K562 (cell line): ENCODE data around the gene LYPD4. TPM values are rescaled to one million over a fixed set of nuclear protein-coding genes. Genes with fewer than 3 reads are reported as not detected.

Experiments used
- ATAC-seq: fragments of 200-7000 bp; cut with Tn5 transposase; 3 replicates; pipeline ENCODE4 v1.9.1; 2020; ENCODE audit warnings: moderate library complexity
- BruUV-seq: library from RNA; stranded (reverse); fragments of 400-500 nt; replicated peaks from 2 replicates; lab custom pipeline; 2021; lab: Mats Ljungman, UMichigan
- CTCF ChIA-PET: fragments of 300-600 bp; formaldehyde crosslinking; extraction: SDS; loops from one replicate; lab custom pipeline; 2021; ENCODE audit warnings: low intra/inter-chr PET ratio; lab: Yijun Ruan, JAX
- POLR2A ChIA-PET: fragments of 300-600, 350-650 bp; sonication (Branson Sonifier 250); formaldehyde crosslinking; extraction: SDS; loops from one replicate; lab custom pipeline; 2021; ENCODE audit warnings: antibody characterized with exemption, inconsistent platforms; lab: Yijun Ruan, JAX
- DNase-seq, 4 experiments: peaks; one replicate each; pipeline versions ENCODE4 v3.0.0 to v3.0.0-alpha.2; 2011 to 2018; ENCODE audit warnings: low spot score in 3 of 4, mixed read lengths in 3 of 4; ENCODE audit errors: extremely low read depth in 1 of 4
- FAIRE-seq: peaks from 2 replicates; lab custom pipeline; 2011; peaks lifted over from hg19 to GRCh38; lab: Jason Lieb, UNC
- H2AFZ ChIP-seq: 2 replicates; pipeline ENCODE4 v1.6.0; 2011; ENCODE audit warnings: low read depth, low read length, control low read depth, inconsistent platforms
- H3K27ac ChIP-seq: fragments of 200-600 bp; 3 replicates; pipeline ENCODE4 v1.8.0; 2011; ENCODE audit warnings: low read depth, mild to moderate bottlenecking, control low read depth, inconsistent platforms, low read length, moderate library complexity, mixed read lengths; ENCODE audit errors: extremely low read depth
- H3K27me3 ChIP-seq, 2 experiments: fragments of 300-600 bp in 1 of 2; 2 replicates in 1 of 2; 3 replicates in 1 of 2; pipeline versions ENCODE4 v1.6.0 to v1.8.0; 2011; ENCODE audit warnings: inconsistent platforms in 2 of 2, low read length in 2 of 2, mild to moderate bottlenecking in 1 of 2, mixed read lengths in 1 of 2, moderate library complexity in 1 of 2; ENCODE audit not compliant: control insufficient read depth in 2 of 2, insufficient read depth in 2 of 2
- H3K36me3 ChIP-seq: fragments of 300-600 bp; 3 replicates; pipeline ENCODE4 v1.8.0; 2011; ENCODE audit warnings: mild to moderate bottlenecking, low read length, inconsistent platforms; ENCODE audit not compliant: control insufficient read depth, insufficient read depth
- H3K4me1 ChIP-seq, 2 experiments: fragments of 200-600 bp in 1 of 2; replicated peaks in 1 of 2; 2 replicates in 1 of 2; 3 replicates in 1 of 2; pipeline versions ENCODE4 v1.5.1 to v1.8.0; 2011; ENCODE audit warnings: inconsistent platforms in 2 of 2, low read length in 2 of 2, mild to moderate bottlenecking in 1 of 2, mixed read lengths in 1 of 2, moderate library complexity in 1 of 2; ENCODE audit not compliant: control insufficient read depth in 2 of 2, insufficient read depth in 2 of 2
- H3K4me2 ChIP-seq: 2 replicates; pipeline ENCODE4 v1.6.1; 2011; ENCODE audit warnings: low read length, control low read depth, inconsistent platforms, mixed read lengths; ENCODE audit not compliant: insufficient read depth
- H3K4me3 ChIP-seq: fragments of 200-600 bp; sonication (generic), shearing (Covaris generic); 2 replicates; pipeline ENCODE4 v1.5.1; 2016; ENCODE audit warnings: control low read depth, inconsistent platforms
- H3K79me2 ChIP-seq: fragments of 200-600 bp; 3 replicates; pipeline ENCODE4 v1.8.0; 2011; ENCODE audit warnings: low read length, inconsistent platforms; ENCODE audit not compliant: control insufficient read depth, insufficient read depth
- H3K9ac ChIP-seq, 2 experiments: 2 replicates each; pipeline versions ENCODE4 v1.6.0 to v1.6.1; 2011; ENCODE audit warnings: low read depth in 2 of 2, low read length in 2 of 2, control low read depth in 1 of 2, inconsistent platforms in 1 of 2, mild to moderate bottlenecking in 1 of 2, mixed read lengths in 1 of 2; ENCODE audit not compliant: insufficient read depth in 1 of 2
- H3K9me1 ChIP-seq: one replicate; pipeline ENCODE4 v1.6.0; 2011; ENCODE audit warnings: inconsistent platforms, mild to moderate bottlenecking, low read length, moderate library complexity; ENCODE audit not compliant: control insufficient read depth, insufficient read depth
- H3K9me3 ChIP-seq: replicated peaks from 2 replicates; pipeline ENCODE4 v1.5.1; 2011; ENCODE audit warnings: low read depth, low read length, inconsistent platforms; ENCODE audit not compliant: control insufficient read depth, insufficient read depth
- H4K20me1 ChIP-seq: replicated peaks from 2 replicates; pipeline ENCODE4 v1.6.1; 2011; ENCODE audit warnings: low read length, inconsistent platforms, mixed read lengths; ENCODE audit not compliant: control insufficient read depth, insufficient read depth
- EGR1 ChIP-seq: fragments of 450-650 bp; conservative IDR thresholded peaks from 2 replicates; pipeline ENCODE4 v1.6.1; 2017; ENCODE audit warnings: mild to moderate bottlenecking
- EHMT2 ChIP-seq: fragments of 450-650 bp; IDR thresholded peaks from 2 replicates; pipeline ENCODE4 v1.6.1; 2018; ENCODE audit warnings: antibody characterized with exemption
- EZH2 ChIP-seq: IDR thresholded peaks from 2 replicates; pipeline ENCODE4 v1.6.1; 2012; ENCODE audit warnings: low read depth, mild to moderate bottlenecking, inconsistent platforms, low read length, borderline replicate concordance
- HDGF ChIP-seq: fragments of 450-650 bp; IDR thresholded peaks from 2 replicates; pipeline ENCODE4 v1.6.1; 2016
- POLR2G ChIP-seq: fragments of 200-400 bp; formaldehyde crosslinking; IDR thresholded peaks from 2 replicates; pipeline ENCODE4 v1.6.1; 2017; ENCODE audit warnings: low read depth, mild to moderate bottlenecking, antibody characterized with exemption, low read length, moderate library complexity
- RAD51 ChIP-seq: fragments of 450-650 bp; IDR thresholded peaks from 2 replicates; pipeline ENCODE4 v1.7.1; 2016; ENCODE audit warnings: low read depth, mild to moderate bottlenecking, borderline replicate concordance
- RFX1 ChIP-seq: fragments of 450-650 bp; IDR thresholded peaks from 2 replicates; pipeline ENCODE4 v1.6.1; 2016; ENCODE audit warnings: mild to moderate bottlenecking, moderate library complexity
- XRCC5 ChIP-seq: fragments of 200-400 bp; formaldehyde crosslinking; IDR thresholded peaks from 2 replicates; pipeline ENCODE4 v1.6.1; 2017; ENCODE audit warnings: low read depth, mild to moderate bottlenecking, low read length
- ZNF75A ChIP-seq: fragments of 450-650 bp; formaldehyde crosslinking; IDR thresholded peaks from 2 replicates; pipeline ENCODE4 v1.4.0; 2020; ENCODE audit warnings: mild to moderate bottlenecking
- WGBS: fragments of 100-300 bp; shearing (Covaris generic); methylation state at CpG from one replicate; pipeline ENCODE4 v1.1.6; 2016; ENCODE audit warnings: low coverage, mixed read lengths; ENCODE audit not compliant: insufficient coverage; ENCODE audit errors: missing lambda C conversion rate; 5-methylcytosine and 5-hydroxymethylcytosine counted together
- in situ Hi-C: fragments of 300-500 bp; cut with MboI; formaldehyde crosslinking; loops from 4 replicates; pipeline ENCODE4 v1.15.0; 2018; ENCODE audit warnings: inconsistent platforms, mixed read lengths
- intact Hi-C: fragments of 100-400 bp; cut with micrococcal nuclease; formaldehyde crosslinking; loops from 2 replicates; pipeline ENCODE4 v1.14.2; 2022
- polyA plus RNA-seq, 8 experiments: library from polyadenylated mRNA; depleted of rRNA in 4 of 8; stranded (reverse) in 5 of 8; unstranded in 3 of 8; fragments of >200 nt; fragmentation: Nextera tagmentation in 2 of 8; fragmentation: Illumina TruSeq in 1 of 8; extraction: Ambion mirVana in 2 of 8; extraction: Trizol in 1 of 8; gene quantifications; 2 replicates each; pipeline versions ENCODE4 v1.2.1 to v1.2.3, GENCODE V29; 2011 to 2014; ENCODE audit warnings: inconsistent platforms in 1 of 8, missing spikeins in 1 of 8
- total RNA-seq, 7 experiments: library from RNA; depleted of rRNA in 6 of 7; stranded (reverse); fragments of >200 nt in 6 of 7; fragmentation: Illumina TruSeq in 2 of 7; extraction: Trizol in 2 of 7; gene quantifications; 2 replicates each; pipeline versions ENCODE4 v1.2.1 to v1.2.3, GENCODE V29; 2011 to 2021; ENCODE audit warnings: low replicate concordance in 1 of 7
- TF ChIP-seq, protein P1 (sequence below): fragments of 450-650 bp; IDR thresholded peaks from 2 replicates; pipeline ENCODE4 v1.6.1; 2017; ENCODE audit warnings: mild to moderate bottlenecking, moderate library complexity
- TF ChIP-seq, protein P2 (sequence below): fragments of 150-350 bp; IDR thresholded peaks from 2 replicates; pipeline ENCODE4 v1.6.1; 2014; ENCODE audit warnings: low read depth, mild to moderate bottlenecking, low read length, borderline replicate concordance
- TF ChIP-seq, protein P3 (sequence below): sonication (generic); formaldehyde crosslinking; IDR thresholded peaks from 2 replicates; pipeline ENCODE4 v1.8.1; 2023; ENCODE audit warnings: mild to moderate bottlenecking, missing genetic modification reagents, moderate library complexity
- TF ChIP-seq, protein P4 (sequence below): fragments of 250-450 bp; sonication (Bioruptor Pico); IDR thresholded peaks from 2 replicates; pipeline ENCODE4 v1.4.0; 2020; ENCODE audit warnings: mild to moderate bottlenecking, moderate library complexity

Gene LYPD4
- total and polyA plus RNA-seq, 9 of the 15 experiments (the other 6 are each of a cell fraction or from before 2014, with no cell fraction given), result 0.11 TPM; not detected in 8

DNA sequence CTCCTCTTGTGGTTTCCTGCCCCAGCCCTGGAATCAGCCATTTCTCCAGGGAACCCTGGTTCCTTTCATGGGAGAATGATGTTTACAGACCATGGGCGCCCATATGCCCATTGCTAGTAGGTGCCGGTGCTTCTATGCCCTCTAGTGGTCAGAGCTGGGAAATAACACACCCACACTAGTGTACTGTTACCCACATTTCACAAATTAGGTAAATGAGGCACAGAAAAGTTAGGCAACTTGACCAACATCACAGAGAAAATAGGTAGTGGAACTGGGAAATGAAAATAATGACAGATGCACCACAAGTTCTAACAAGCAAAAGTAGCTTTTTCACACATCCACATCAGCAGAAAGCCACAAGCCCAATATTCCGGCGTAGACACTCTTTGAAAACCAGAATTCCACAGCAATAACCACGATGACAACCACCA is 49.4 kb downstream of the LYPD4 start:
- Histone ChIP-seq H3K9me3 (no peaks in the 10 kb centered on the region), H3K9me1 (no peaks in the 10 kb centered on the region), H3K27ac (no peak overlapping the region), H3K4me2 (no peak overlapping the region), H3K27me3 (peaks cover 2 to 23% of the 10 kb centered on the region in 2 experiments; a peak in 3 of 5 replicates), H3K4me3 (no peak overlapping the region), H3K36me3 (no peaks in the 10 kb centered on the region), H3K79me2 (no peaks in the 10 kb centered on the region), H2AFZ (no peak overlapping the region), H3K9ac (no peak overlapping the region), H4K20me1 (no peaks in the 10 kb centered on the region), H3K4me1 (no peaks in the 10 kb centered on the region)
- peak; percentile 91 for FAIRE-seq
- ATAC-seq, result peak; percentile 93
- peak; percentile 18 to 61 (median 35) for DNase-seq
- ChIA-PET POLR2A (interaction anchor here (1.1 to 1.6 kb wide), 2 partner anchors 39 to 65 kb away, joined by 3 to 4 read pairs; partner anchors contain the start of gene RPS19), CTCF (interaction anchor here (2.0 kb wide), 1 partner anchor 26 kb away, joined by 8 read pairs; no protein-coding TSS in a partner anchor)
- intact Hi-C loops (no loop called here), in situ Hi-C loops (loop anchor here (10.0 kb wide), 1 partner anchor 160 kb away; the partner anchor contains the start of gene RABAC1)
- 36% methylated on average over 4 of the region's 5 CpGs for WGBS
- BruUV-seq, result no TSS peak
- TF ChIP-seq EZH2 (no peak), EGR1 (peak; percentile 26; the same call in 1 of the 2 replicates), ZNF75A (CRISPR knock-in tag) (no peak), RFX1 (no peak), RAD51 (no peak), HDGF (no peak), EHMT2 (peak; percentile 30; the same call in 1 of the 2 replicates), XRCC5 (peak; percentile 35; the same call in 1 of the 2 replicates), POLR2G (no peak)
- TF ChIP-seq, protein P1, sequence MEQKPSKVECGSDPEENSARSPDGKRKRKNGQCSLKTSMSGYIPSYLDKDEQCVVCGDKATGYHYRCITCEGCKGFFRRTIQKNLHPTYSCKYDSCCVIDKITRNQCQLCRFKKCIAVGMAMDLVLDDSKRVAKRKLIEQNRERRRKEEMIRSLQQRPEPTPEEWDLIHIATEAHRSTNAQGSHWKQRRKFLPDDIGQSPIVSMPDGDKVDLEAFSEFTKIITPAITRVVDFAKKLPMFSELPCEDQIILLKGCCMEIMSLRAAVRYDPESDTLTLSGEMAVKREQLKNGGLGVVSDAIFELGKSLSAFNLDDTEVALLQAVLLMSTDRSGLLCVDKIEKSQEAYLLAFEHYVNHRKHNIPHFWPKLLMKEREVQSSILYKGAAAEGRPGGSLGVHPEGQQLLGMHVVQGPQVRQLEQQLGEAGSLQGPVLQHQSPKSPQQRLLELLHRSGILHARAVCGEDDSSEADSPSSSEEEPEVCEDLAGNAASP, result no peak
- TF ChIP-seq, protein P2, sequence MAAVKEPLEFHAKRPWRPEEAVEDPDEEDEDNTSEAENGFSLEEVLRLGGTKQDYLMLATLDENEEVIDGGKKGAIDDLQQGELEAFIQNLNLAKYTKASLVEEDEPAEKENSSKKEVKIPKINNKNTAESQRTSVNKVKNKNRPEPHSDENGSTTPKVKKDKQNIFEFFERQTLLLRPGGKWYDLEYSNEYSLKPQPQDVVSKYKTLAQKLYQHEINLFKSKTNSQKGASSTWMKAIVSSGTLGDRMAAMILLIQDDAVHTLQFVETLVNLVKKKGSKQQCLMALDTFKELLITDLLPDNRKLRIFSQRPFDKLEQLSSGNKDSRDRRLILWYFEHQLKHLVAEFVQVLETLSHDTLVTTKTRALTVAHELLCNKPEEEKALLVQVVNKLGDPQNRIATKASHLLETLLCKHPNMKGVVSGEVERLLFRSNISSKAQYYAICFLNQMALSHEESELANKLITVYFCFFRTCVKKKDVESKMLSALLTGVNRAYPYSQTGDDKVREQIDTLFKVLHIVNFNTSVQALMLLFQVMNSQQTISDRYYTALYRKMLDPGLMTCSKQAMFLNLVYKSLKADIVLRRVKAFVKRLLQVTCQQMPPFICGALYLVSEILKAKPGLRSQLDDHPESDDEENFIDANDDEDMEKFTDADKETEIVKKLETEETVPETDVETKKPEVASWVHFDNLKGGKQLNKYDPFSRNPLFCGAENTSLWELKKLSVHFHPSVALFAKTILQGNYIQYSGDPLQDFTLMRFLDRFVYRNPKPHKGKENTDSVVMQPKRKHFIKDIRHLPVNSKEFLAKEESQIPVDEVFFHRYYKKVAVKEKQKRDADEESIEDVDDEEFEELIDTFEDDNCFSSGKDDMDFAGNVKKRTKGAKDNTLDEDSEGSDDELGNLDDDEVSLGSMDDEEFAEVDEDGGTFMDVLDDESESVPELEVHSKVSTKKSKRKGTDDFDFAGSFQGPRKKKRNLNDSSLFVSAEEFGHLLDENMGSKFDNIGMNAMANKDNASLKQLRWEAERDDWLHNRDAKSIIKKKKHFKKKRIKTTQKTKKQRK, result no peak
- TF ChIP-seq, protein P3, sequence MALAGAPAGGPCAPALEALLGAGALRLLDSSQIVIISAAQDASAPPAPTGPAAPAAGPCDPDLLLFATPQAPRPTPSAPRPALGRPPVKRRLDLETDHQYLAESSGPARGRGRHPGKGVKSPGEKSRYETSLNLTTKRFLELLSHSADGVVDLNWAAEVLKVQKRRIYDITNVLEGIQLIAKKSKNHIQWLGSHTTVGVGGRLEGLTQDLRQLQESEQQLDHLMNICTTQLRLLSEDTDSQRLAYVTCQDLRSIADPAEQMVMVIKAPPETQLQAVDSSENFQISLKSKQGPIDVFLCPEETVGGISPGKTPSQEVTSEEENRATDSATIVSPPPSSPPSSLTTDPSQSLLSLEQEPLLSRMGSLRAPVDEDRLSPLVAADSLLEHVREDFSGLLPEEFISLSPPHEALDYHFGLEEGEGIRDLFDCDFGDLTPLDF (CRISPR knock-in tag), result no peak
- TF ChIP-seq, protein P4, sequence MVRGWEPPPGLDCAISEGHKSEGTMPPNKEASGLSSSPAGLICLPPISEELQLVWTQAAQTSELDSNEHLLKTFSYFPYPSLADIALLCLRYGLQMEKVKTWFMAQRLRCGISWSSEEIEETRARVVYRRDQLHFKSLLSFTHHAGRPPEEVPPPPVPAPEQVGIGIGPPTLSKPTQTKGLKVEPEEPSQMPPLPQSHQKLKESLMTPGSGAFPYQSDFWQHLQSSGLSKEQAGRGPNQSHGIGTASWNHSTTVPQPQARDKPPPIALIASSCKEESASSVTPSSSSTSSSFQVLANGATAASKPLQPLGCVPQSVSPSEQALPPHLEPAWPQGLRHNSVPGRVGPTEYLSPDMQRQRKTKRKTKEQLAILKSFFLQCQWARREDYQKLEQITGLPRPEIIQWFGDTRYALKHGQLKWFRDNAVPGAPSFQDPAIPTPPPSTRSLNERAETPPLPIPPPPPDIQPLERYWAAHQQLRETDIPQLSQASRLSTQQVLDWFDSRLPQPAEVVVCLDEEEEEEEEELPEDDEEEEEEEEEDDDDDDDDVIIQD (CRISPR knock-in tag), result no peak
